SK-N-SH treated with all-trans-retinoic acid at 6 μM for 48 hours (cell line): ENCODE measurements around the gene GBGT1.

Experiments used
- ATAC-seq: fragments of 200-7000 bp; cut with Tn5 transposase; 3 replicates; pipeline ENCODE4 v1.9.1; 2020; ENCODE audit warnings: mild to moderate bottlenecking, moderate library complexity
- ARNTL ChIP-seq: fragments of 450-650 bp; formaldehyde crosslinking; IDR thresholded peaks from 2 replicates; pipeline ENCODE4 v1.5.0; 2020; ENCODE audit warnings: low read depth, mild to moderate bottlenecking, moderate library complexity, borderline replicate concordance
- CREB5 ChIP-seq: fragments of 250-450 bp; sonication (Bioruptor Pico); IDR thresholded peaks from 2 replicates; pipeline ENCODE4 v1.5.1; 2020; ENCODE audit warnings: low read depth, mild to moderate bottlenecking, moderate library complexity
- CSRNP3 ChIP-seq: fragments of 250-450 bp; sonication (Bioruptor Pico); IDR thresholded peaks from 2 replicates; pipeline ENCODE4 v1.5.1; 2021; ENCODE audit warnings: mild to moderate bottlenecking, moderate library complexity
- ESRRG ChIP-seq: fragments of 250-450 bp; sonication (Bioruptor Pico); IDR thresholded peaks from 2 replicates; pipeline ENCODE4 v1.6.1; 2021; ENCODE audit warnings: mild to moderate bottlenecking
- GLIS3 ChIP-seq: fragments of 250-450 bp; sonication (Bioruptor Pico); IDR thresholded peaks from 2 replicates; pipeline ENCODE4 v1.5.0; 2020; ENCODE audit warnings: mild to moderate bottlenecking, moderate library complexity
- POU6F1 ChIP-seq: fragments of 250-450 bp; sonication (Bioruptor Pico); IDR thresholded peaks from 2 replicates; pipeline ENCODE4 v1.8.0; 2021; ENCODE audit warnings: low read depth, mild to moderate bottlenecking, moderate library complexity, borderline replicate concordance
- PPARA ChIP-seq: fragments of 250-450 bp; sonication (Bioruptor Pico); IDR thresholded peaks from 2 replicates; pipeline ENCODE4 v1.5.0; 2020; ENCODE audit warnings: mild to moderate bottlenecking, borderline replicate concordance
- RARB ChIP-seq: fragments of 250-450 bp; sonication (Bioruptor Pico); IDR thresholded peaks from 2 replicates; pipeline ENCODE4 v1.8.0; 2021; ENCODE audit warnings: mild to moderate bottlenecking, moderate library complexity
- SNAI2 ChIP-seq: fragments of 250-450 bp; sonication (Bioruptor Pico); IDR thresholded peaks from 2 replicates; pipeline ENCODE4 v1.5.0; 2020; ENCODE audit warnings: mild to moderate bottlenecking, moderate library complexity
- TOX ChIP-seq: fragments of 250-450 bp; sonication (Bioruptor Pico); IDR thresholded peaks from 2 replicates; pipeline ENCODE4 v1.8.0; 2021; ENCODE audit warnings: mild to moderate bottlenecking, moderate library complexity, borderline replicate concordance
- TSHZ2 ChIP-seq: fragments of 250-450 bp; sonication (Bioruptor Pico); IDR thresholded peaks from 2 replicates; pipeline ENCODE4 v1.5.0; 2020; ENCODE audit warnings: mild to moderate bottlenecking, moderate library complexity
- ZC3H10 ChIP-seq: fragments of 250-450 bp; sonication (Bioruptor Pico); IDR thresholded peaks from 2 replicates; pipeline ENCODE4 v1.5.1; 2021; ENCODE audit warnings: mild to moderate bottlenecking, moderate library complexity
- ZFP3 ChIP-seq: fragments of 250-450 bp; sonication (Bioruptor Pico); IDR thresholded peaks from 2 replicates; pipeline ENCODE4 v1.5.0; 2020; ENCODE audit warnings: mild to moderate bottlenecking, moderate library complexity
- ZFP30 ChIP-seq: fragments of 450-650 bp; formaldehyde crosslinking; IDR thresholded peaks from 2 replicates; pipeline ENCODE4 v1.5.0; 2022; ENCODE audit warnings: mild to moderate bottlenecking, moderate library complexity
- ZNF565 ChIP-seq: fragments of 450-650 bp; formaldehyde crosslinking; conservative IDR thresholded peaks from 2 replicates; pipeline ENCODE4 v1.5.0; 2020; ENCODE audit warnings: low read depth, mild to moderate bottlenecking, moderate library complexity
- ZNF8 ChIP-seq: fragments of 450-650 bp; formaldehyde crosslinking; IDR thresholded peaks from 2 replicates; pipeline ENCODE4 v1.5.0; 2020; ENCODE audit warnings: mild to moderate bottlenecking, moderate library complexity

GBGT1 gene

DNA sequence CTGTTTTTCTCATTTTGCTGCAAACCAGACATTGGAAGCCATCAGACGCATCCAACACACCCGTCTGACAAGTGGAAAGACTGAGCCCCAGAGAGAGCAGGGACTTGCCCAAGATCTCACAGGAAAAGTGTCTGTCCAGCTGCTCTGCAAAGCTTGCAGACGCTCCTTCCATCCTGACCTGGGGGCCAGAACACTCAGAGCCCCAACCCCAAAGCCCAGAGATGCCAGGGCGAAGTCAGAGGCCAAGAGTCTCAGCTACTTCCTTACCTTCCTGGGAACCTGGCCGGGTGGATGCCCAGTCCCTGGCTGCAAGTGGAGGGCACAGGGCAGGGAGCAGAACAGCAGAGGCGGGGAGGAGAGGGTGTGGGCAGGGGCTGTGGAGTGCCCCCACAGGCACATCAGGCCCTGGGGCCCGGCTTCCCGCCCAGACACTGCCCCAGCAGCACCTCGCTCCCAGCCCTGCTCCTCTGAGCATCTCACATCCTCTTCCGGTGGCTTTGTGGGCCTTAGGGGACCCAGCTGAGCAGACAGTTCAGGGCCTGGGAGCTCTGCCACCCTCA, 32.9 kb downstream of the GBGT1 start (continued):
- TF ChIP-seq CSRNP3 (no peak), TSHZ2 (CRISPR knock-in tag) (no peak), ZFP30 (no peak), ZNF565 (CRISPR knock-in tag) (no peak), ZNF8 (CRISPR knock-in tag) (no peak)

GRCh38 chr9:133129001-133129795, 34.5 kb downstream of the GBGT1 start:
- ATAC-seq: no peak
- no peak for TF ChIP-seq TOX
- no peak for TF ChIP-seq POU6F1 (CRISPR knock-in tag)
- no peak for TF ChIP-seq SNAI2 (CRISPR knock-in tag)
- no peak for TF ChIP-seq CSRNP3
- TF ChIP-seq ZNF565 (CRISPR knock-in tag): no peak
- TF ChIP-seq CREB5 (CRISPR knock-in tag): no peak
- no peak for TF ChIP-seq TSHZ2 (CRISPR knock-in tag)
- TF ChIP-seq ARNTL: no peak
- no peak for TF ChIP-seq ZC3H10 (CRISPR knock-in tag)
- no peak for TF ChIP-seq ZNF8 (CRISPR knock-in tag)
- TF ChIP-seq ESRRG (CRISPR knock-in tag): no peak

GRCh38 chr9:133128152-133128551, 35.6 kb downstream of the GBGT1 start:
- no peak for TF ChIP-seq PPARA
- no peak for TF ChIP-seq ZFP3 (CRISPR knock-in tag)
- no peak for TF ChIP-seq POU6F1 (CRISPR knock-in tag)
- TF ChIP-seq CREB5 (CRISPR knock-in tag): no peak
- TF ChIP-seq RARB (CRISPR knock-in tag): no peak
- no peak for TF ChIP-seq GLIS3
- TF ChIP-seq ZC3H10 (CRISPR knock-in tag): no peak
- no peak for ATAC-seq
